ENCODE measurements around the gene ZNF366.
"Not testable (repeated sequence)": the region's sequence is repeated elsewhere in the genome, so short reads cannot be mapped to it uniquely, and the experiment has no call there.

Gene ZNF366

GRCh38 chr5:72438141-72438540 lies 69.1 kb downstream of the ZNF366 start:
- DNase-seq (ENCODE audit: low read depth in 2 of 2): no peak

- no peak for DNase-seq (ENCODE audit: low read depth in 2 of 2)
Measured at GRCh38 chr5:72436796-72437471, 70.3 kb downstream of the ZNF366 start.

- DNase-seq (ENCODE audit: low read depth in 2 of 2): no peak
Measured at GRCh38 chr5:72434781-72435437, 72.3 kb downstream of the ZNF366 start.

- no peak for DNase-seq (ENCODE audit: low read depth in 2 of 2)
Measured at GRCh38 chr5:72434056-72434780, 73.0 kb downstream of the ZNF366 start.

- no peak for DNase-seq (ENCODE audit: low read depth in 2 of 2)
Measured at GRCh38 chr5:72433522-72433921, 73.7 kb downstream of the ZNF366 start.

- DNase-seq (ENCODE audit: low read depth in 2 of 2): no peak
Measured at GRCh38 chr5:72428669-72429068, 78.5 kb downstream of the ZNF366 start.

GRCh38 chr5:72427488-72428437 lies 79.4 kb downstream of the ZNF366 start:
- DNase-seq (ENCODE audit: low read depth in 2 of 2): no peak

- no peak for DNase-seq (ENCODE audit: low read depth in 2 of 2)
Measured at GRCh38 chr5:72427016-72427415, 80.2 kb downstream of the ZNF366 start.

GRCh38 chr5:72426019-72426418 lies 81.2 kb downstream of the ZNF366 start:
- no peak for DNase-seq (ENCODE audit: low read depth in 2 of 2)

- no peak for DNase-seq (ENCODE audit: low read depth in 2 of 2)
Measured at GRCh38 chr5:72418271-72418670, 88.9 kb downstream of the ZNF366 start.

- DNase-seq (ENCODE audit: low read depth in 2 of 2): no peak
Measured at GRCh38 chr5:72417333-72418062, 89.7 kb downstream of the ZNF366 start.

- no peak for DNase-seq (ENCODE audit: low read depth in 2 of 2)
Measured at GRCh38 chr5:72415616-72416325, 91.4 kb downstream of the ZNF366 start.

- DNase-seq (ENCODE audit: low read depth in 2 of 2): no peak
Measured at GRCh38 chr5:72412283-72413055, 94.7 kb downstream of the ZNF366 start.

GRCh38 chr5:72410688-72411295 lies 96.4 kb downstream of the ZNF366 start:
- DNase-seq (ENCODE audit: low read depth in 2 of 2): no peak

- DNase-seq (ENCODE audit: low read depth in 2 of 2): no peak
Measured at GRCh38 chr5:72408603-72409002, 98.6 kb downstream of the ZNF366 start.

GRCh38 chr5:72408127-72408526 lies 99.1 kb downstream of the ZNF366 start:
- no peak for DNase-seq (ENCODE audit: low read depth in 2 of 2)

- DNase-seq (ENCODE audit: low read depth in 2 of 2): no peak
Measured at GRCh38 chr5:72407541-72407940, 99.7 kb downstream of the ZNF366 start.

GRCh38 chr5:72407078-72407477 lies 100.1 kb downstream of the ZNF366 start:
- DNase-seq (ENCODE audit: low read depth in 2 of 2): no peak

GRCh38 chr5:72404771-72405170 lies 102.4 kb downstream of the ZNF366 start:
- DNase-seq (ENCODE audit: low read depth in 2 of 2): not testable (repeated sequence)

All from stimulated activated CD4-positive, alpha-beta T cell treated with anti-CD3 and anti-CD28 coated beads, Interleukin-1b, Interleukin-23, amount 100 ng/mL, for 1 hour (primary cell).